SK-N-MC (cell line): ENCODE results near the gene TEKT2.

Experiments used
- DNase-seq: peaks from one replicate; pipeline ENCODE4 v3.0.0-alpha.2; 2011; ENCODE audit warnings: low read depth, low spot score
- H3K27ac ChIP-seq: fragments of 200-600 bp; sonication (generic); 2 replicates; pipeline ENCODE4 v1.5.1; 2016; ENCODE audit warnings: mixed run types
- H3K36me3 ChIP-seq: fragments of 200-600 bp; sonication (generic); 2 replicates; pipeline ENCODE4 v1.6.1; 2017; ENCODE audit warnings: antibody characterized with exemption, low read length, mixed read lengths; ENCODE audit not compliant: insufficient read depth
- H3K4me3 ChIP-seq: fragments of 200-600 bp; sonication (generic); 2 replicates; pipeline ENCODE4 v1.5.1; 2016
- H3K9ac ChIP-seq: fragments of 200-600 bp; sonication (generic); 2 replicates; pipeline ENCODE4 v1.8.0; 2017; ENCODE audit warnings: mixed run types, mixed read lengths; ENCODE audit not compliant: insufficient read length
- H3K9me3 ChIP-seq: fragments of 200-600 bp; sonication (generic); 2 replicates; pipeline ENCODE4 v1.6.1; 2017; ENCODE audit warnings: low read depth, mild to moderate bottlenecking, antibody characterized with exemption, low read length, moderate library complexity, mixed read lengths
- EZH2 ChIP-seq: fragments of 200-600 bp; sonication (generic); IDR thresholded peaks from one replicate; pipeline ENCODE4 v1.6.1; 2017; ENCODE audit warnings: antibody characterized with exemption
- FOXP2 ChIP-seq: optimal IDR thresholded peaks from 2 replicates; pipeline ENCODE3; 2011; ENCODE audit warnings: mild to moderate bottlenecking, moderate library complexity; ENCODE audit not compliant: insufficient read depth; ENCODE audit errors: extremely low read length, control extremely low read depth
- POLR2AphosphoS5 ChIP-seq: IDR thresholded peaks from 2 replicates; pipeline ENCODE4 v1.6.1; 2012; ENCODE audit warnings: mild to moderate bottlenecking, low read depth, low read length, borderline replicate concordance

TEKT2 gene

DNA sequence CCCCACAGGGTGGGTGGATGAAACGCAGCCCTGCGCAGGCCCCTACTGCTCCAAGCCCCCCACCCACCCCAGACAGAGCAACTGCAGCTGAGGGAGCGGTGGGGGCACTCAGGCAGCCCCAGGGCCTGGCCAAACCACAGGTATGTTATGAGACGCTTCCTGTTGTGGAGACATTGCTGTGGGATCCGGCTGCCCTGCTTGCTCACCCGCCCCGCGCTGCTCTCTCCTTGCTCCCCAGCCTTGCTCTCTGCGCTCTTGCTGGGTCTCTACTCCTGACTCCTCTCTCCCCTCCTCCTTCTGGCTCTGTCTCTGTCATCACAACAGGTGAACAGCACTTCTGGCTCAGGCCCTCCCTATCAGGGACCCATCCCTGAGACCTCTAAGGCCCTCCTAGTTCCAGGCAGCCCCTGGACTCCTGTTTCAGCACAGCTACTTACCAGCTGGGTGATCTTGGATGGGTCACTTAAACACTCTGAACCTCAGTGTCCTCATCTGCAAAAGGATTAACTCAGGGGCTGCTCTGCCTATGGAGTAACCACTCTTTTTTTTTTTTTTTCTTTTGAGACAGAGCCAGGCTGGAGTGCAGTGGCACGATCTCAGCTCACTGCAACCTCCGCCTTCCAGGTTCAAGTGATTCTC lies 25.3 kb downstream of the TEKT2 start:
- TF ChIP-seq FOXP2 (no peak), POLR2AphosphoS5 (no peak), EZH2 (no peak)
- H3K36me3 ChIP-seq: no peaks in the 10 kb centered on the region
- no peak overlapping the region for H3K9ac ChIP-seq
- H3K27ac ChIP-seq: peak overlapping the region; percentile 51
- H3K9me3 ChIP-seq: no peaks in the 10 kb centered on the region
- H3K4me3 ChIP-seq: peak overlapping the region; percentile 51
- DNase-seq: no peak

DNA sequence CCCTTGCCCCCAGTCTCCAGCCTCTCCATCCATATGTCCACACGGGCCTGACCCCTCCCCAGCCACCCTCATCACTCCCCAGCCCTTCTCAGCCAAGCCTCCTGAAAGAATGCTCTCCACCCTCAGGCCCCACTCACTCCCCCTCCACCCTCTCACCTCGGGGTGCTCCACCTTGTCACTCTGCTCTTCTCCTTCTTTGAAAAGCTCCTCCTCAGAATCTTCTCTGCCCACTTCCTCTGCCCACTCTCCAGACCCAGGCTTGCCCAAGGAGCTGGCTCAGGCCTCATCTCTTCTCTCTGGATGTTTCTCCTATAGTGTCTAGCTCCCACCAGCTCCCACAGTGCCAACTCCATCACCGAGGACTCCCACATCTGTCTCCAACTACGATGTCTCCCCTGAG lies 27.3 kb downstream of the TEKT2 start:
- DNase-seq: no peak
- H3K9me3 ChIP-seq: no peaks in the 10 kb centered on the region
- TF ChIP-seq POLR2AphosphoS5 (no peak), FOXP2 (no peak)
- no peak overlapping the region for H3K4me3 ChIP-seq
- no peak overlapping the region for H3K9ac ChIP-seq
- no peak overlapping the region for H3K27ac ChIP-seq
- H3K36me3 ChIP-seq: no peaks in the 10 kb centered on the region

DNA sequence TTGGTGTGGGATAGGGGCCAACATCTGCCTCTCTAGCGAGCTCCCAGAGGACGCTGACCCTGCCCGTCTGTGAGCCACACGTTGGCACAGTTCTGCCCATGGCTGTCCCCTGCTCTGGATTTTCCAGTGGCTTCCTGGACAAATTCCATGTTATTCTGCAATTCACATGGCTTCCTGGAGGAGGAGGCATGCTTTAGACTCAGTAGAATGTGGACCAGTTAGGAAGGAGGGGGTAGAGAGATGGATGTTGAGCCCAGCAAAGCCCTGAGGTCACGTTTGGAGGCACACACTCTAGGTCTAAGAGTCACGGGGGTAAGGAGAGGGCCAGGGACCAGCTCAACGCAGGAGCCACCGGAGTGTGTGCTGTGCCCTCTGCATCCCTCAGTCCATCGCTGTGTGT lies 28.9 kb downstream of the TEKT2 start:
- H3K9ac ChIP-seq: no peak overlapping the region
- no peak overlapping the region for H3K4me3 ChIP-seq
- no peak overlapping the region for H3K27ac ChIP-seq
- DNase-seq: no peak
- H3K36me3 ChIP-seq: no peaks in the 10 kb centered on the region
- no peaks in the 10 kb centered on the region for H3K9me3 ChIP-seq
- TF ChIP-seq EZH2: no peak
- no peak for TF ChIP-seq POLR2AphosphoS5
- no peak for TF ChIP-seq FOXP2

DNA sequence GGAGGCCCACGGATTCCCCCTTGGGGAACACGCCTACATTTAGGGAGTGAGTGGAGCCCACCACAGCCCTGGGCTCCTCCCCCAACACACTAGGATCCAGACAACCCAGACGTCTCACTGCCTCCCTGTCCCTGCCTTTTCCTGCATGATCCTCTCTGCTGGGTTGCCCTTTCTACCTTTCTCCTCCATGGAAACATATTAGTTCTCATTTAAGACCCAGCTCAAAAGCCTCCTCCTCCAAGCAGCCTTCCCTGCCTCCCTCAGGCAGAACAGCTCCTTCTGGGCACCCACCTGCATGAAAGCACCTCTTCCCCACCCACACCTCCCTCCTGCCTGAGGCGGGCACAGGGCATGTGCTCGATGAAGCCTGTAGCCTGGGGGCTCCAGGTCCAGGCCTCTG lies 30.5 kb downstream of the TEKT2 start:
- no peaks in the 10 kb centered on the region for H3K9me3 ChIP-seq
- H3K36me3 ChIP-seq: no peaks in the 10 kb centered on the region
- no peak overlapping the region for H3K27ac ChIP-seq
- no peak for TF ChIP-seq FOXP2
- TF ChIP-seq EZH2: no peak
- no peak for TF ChIP-seq POLR2AphosphoS5
- no peak for DNase-seq
- H3K4me3 ChIP-seq: no peak overlapping the region
- no peak overlapping the region for H3K9ac ChIP-seq

DNA sequence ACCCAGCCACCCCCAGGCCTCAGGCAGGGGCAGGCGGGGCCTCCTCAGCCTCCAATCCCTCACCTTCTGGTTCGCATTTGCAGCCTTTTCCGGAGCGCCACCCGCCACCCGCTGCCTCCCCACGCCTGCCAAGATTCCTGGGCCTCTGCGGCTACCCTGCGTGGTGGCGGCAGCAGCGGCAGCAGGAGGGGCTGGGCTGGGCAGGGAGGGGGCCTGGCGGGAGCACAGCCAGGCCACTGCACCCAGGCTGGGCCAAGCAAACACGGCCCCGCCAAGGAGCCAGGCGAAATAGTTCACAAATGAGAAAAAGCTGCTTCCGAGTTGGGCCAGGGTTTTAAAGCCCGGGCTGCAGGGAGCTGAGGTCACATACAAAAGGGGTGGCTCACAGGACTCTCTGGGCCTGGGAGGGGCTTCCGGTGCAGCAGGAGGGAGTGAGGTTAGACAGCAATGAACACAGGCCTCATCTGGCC lies 31.3 kb downstream of the TEKT2 start:
- peak overlapping the region; percentile 7 for H3K9ac ChIP-seq
- no peaks in the 10 kb centered on the region for H3K36me3 ChIP-seq
- no peak overlapping the region for H3K4me3 ChIP-seq
- DNase-seq: no peak
- 0 out of 2 replicates have a peak overlapping the region, but pooled peaks have one; percentile 34 for H3K27ac ChIP-seq
- H3K9me3 ChIP-seq: no peaks in the 10 kb centered on the region
- TF ChIP-seq FOXP2 (no peak), POLR2AphosphoS5 (no peak), EZH2 (no peak)

DNA sequence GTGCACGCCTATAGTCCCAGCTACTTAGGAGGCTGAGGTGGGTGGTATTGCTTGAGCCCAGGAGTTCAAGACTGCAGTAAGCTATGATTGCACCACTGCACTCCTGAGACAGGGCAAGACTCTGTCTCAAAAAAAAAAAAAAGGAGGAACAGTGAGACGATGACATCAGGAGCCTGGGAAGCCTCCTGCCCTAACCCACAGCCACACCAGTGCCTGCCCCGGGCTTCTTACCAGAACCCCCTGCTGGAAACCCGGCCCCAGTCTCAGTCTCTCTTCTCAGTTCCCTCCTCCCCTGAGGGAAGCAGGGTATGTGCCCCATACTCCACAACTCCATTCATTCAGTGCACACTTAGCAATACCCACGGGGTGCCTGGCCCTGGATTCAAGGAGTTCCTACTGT lies 32.0 kb downstream of the TEKT2 start:
- DNase-seq: no peak
- Histone ChIP-seq H3K9ac (no peak overlapping the region), H3K36me3 (no peaks in the 10 kb centered on the region), H3K4me3 (no peak overlapping the region), H3K9me3 (no peaks in the 10 kb centered on the region), H3K27ac (no peak overlapping the region)
- TF ChIP-seq POLR2AphosphoS5: no peak
- no peak for TF ChIP-seq FOXP2
- TF ChIP-seq EZH2: no peak

DNA sequence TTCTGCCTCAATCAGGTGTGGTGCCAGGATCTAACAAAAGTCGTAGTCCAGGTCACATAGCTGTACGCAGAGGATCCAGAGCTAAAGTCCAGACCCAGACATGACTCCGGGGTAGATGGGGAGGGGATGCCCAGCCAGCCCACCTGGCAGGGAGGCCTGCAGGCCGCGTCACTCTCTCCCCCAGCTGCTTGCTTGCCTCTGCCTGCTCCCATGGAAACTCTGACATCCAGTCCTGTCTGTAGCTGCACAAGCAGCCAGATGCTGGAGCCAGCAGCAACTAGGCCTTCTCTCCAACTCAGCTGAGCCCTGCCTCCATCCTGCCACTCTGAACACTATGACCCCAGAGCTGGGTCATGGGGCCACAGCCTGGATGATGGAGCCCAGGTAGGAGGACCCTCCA lies 33.0 kb downstream of the TEKT2 start:
- H3K27ac ChIP-seq: no peak overlapping the region
- no peaks in the 10 kb centered on the region for H3K9me3 ChIP-seq
- DNase-seq: no peak
- no peak for TF ChIP-seq EZH2
- TF ChIP-seq POLR2AphosphoS5: no peak
- TF ChIP-seq FOXP2: no peak
- no peak overlapping the region for H3K9ac ChIP-seq
- no peaks in the 10 kb centered on the region for H3K36me3 ChIP-seq
- H3K4me3 ChIP-seq: no peak overlapping the region

DNA sequence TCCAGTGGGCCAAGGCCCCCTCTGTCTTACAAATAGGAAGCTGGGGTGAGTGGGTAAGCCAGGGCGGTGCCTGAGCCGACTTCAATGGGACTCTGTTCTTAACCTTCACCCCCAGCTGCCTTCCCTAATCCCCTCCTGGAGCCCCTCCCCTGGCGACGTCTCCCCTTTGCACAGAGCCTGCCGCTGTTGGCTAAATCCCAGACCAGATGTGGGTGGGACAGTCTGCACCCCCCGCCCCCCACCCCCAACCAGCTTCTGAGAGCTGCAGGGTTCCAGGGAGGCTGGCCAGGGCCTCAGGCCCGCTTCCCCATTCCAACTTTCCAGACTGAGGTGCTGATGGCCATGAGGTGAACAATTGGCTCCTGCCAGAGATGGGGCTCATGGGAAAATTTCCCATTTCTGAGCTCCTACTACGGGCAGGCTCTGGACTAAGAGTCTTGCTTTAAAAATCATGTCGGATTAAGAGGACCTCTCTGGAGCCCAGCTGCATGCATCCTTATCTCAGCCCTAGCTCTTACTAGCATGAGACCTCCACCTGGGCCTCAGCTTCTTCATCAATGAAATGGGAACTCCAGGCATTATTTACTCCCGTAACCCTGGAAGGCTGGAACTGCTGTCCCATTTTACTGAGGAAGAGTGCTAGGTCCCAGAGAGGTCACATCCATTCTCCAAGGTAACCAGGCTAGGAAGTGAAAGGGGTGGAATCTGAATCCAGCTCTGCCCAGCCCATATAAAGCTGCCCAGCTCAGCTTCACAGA lies 34.7 kb downstream of the TEKT2 start:
- TF ChIP-seq FOXP2 (no peak), EZH2 (no peak), POLR2AphosphoS5 (no peak)
- H3K4me3 ChIP-seq: no peak overlapping the region
- DNase-seq: no peak
- no peaks in the 10 kb centered on the region for H3K36me3 ChIP-seq
- H3K9me3 ChIP-seq: no peaks in the 10 kb centered on the region
- no peak overlapping the region for H3K27ac ChIP-seq
- no peak overlapping the region for H3K9ac ChIP-seq
